ENCODE results near the gene SIGLEC15. TPM values are rescaled to one million over a fixed set of nuclear protein-coding genes. Genes with fewer than 3 reads are reported as not detected.

SIGLEC15 gene
- total RNA-seq, 1 donor, result 0.43 TPM

DNA sequence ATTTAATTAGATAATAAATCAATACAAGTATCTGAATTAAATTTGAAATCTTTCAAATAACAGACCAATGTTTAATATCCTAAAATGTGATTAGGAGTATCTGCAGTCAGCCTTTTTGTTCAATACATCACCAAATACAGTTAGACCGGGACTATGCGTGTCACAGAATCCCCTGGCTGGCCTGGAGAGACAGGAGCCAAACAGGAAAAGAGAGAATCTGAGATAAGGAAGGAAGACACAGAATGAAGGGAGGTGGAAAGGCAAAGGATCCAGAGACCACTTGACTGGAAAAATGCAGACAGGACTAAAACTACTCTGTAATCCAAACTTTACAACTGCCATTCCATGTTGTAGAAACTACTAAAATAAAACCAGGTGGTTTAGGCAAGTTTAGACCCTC lies 66.3 kb downstream of the SIGLEC15 start:
- TF ChIP-seq, protein P1, sequence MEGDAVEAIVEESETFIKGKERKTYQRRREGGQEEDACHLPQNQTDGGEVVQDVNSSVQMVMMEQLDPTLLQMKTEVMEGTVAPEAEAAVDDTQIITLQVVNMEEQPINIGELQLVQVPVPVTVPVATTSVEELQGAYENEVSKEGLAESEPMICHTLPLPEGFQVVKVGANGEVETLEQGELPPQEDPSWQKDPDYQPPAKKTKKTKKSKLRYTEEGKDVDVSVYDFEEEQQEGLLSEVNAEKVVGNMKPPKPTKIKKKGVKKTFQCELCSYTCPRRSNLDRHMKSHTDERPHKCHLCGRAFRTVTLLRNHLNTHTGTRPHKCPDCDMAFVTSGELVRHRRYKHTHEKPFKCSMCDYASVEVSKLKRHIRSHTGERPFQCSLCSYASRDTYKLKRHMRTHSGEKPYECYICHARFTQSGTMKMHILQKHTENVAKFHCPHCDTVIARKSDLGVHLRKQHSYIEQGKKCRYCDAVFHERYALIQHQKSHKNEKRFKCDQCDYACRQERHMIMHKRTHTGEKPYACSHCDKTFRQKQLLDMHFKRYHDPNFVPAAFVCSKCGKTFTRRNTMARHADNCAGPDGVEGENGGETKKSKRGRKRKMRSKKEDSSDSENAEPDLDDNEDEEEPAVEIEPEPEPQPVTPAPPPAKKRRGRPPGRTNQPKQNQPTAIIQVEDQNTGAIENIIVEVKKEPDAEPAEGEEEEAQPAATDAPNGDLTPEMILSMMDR (IDR thresholded peaks at IDR 0.05; ENCODE audit: insufficient read depth, low read depth, low read length), result no peak

More for the DNA sequence above, 66.3 kb downstream of the SIGLEC15 start:
- H3K4me3 ChIP-seq (ENCODE audit: low read depth, low read length), result no peak overlapping the region
- no peak for DNase-seq (ENCODE audit: low read depth)

Small RNA genes lying within 50 kb of the gene (small RNA-seq; reads per million reads assigned to genes)
- not detected for gene AC087685.1

Other genes starting within 250 kb of the SIGLEC15 start
- not detected in 2 replicates for gene SLC14A2, start 210.2 kb upstream of the SIGLEC15 start, total RNA-seq
- gene SLC14A1, start 101.5 kb upstream of the SIGLEC15 start, total RNA-seq, result 0.86 and 9.3 TPM in 2 replicates
- gene EPG5, start 141.7 kb downstream of the SIGLEC15 start, total RNA-seq, result 45.1 and 161 TPM in 2 replicates
- 8.7 and 21.2 TPM in 2 replicates for gene PSTPIP2, start 246.6 kb downstream of the SIGLEC15 start, total RNA-seq